AG09309 (cell line): Measurements from ENCODE around the gene URB2.
"Not testable (repeated sequence)": the region's sequence is repeated elsewhere in the genome, so short reads cannot be mapped to it uniquely, and the experiment has no call there.

Experiments used
- DNase-seq: peaks from one replicate; pipeline ENCODE4 v3.0.0-alpha.2; 2010; ENCODE audit warnings: low read depth
- H3K4me3 ChIP-seq: 2 replicates; pipeline ENCODE4 v1.5.1; 2011; ENCODE audit warnings: mild to moderate bottlenecking, low read depth, low read length, moderate library complexity; ENCODE audit not compliant: control insufficient read depth
- CTCF ChIP-seq: IDR thresholded peaks from 2 replicates; pipeline ENCODE4 v1.5.1; 2011; ENCODE audit warnings: mild to moderate bottlenecking, low read depth, low read length, inconsistent platforms; ENCODE audit not compliant: insufficient read depth, control insufficient read depth; ENCODE audit errors: missing control alignments

The URB2 gene

DNA sequence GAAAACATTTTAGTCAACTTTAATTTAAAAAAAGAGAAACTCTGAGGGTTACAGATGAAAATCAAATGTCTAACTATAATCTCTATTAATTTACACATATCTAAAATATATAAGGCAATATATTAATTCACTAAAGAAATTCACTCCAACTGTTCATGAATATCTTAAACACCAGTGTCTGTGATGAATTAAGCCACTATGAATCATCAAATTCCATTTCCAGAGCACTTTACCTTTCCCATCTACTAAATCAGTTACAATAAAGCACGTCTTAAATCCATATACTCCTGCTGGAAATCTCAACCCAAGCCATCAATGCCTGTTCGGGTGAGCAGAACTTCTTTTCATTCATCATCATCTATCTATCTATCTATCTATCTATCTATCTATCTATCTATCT, 4.4 kb upstream of the URB2 start:
- TF ChIP-seq CTCF: no peak
- H3K4me3 ChIP-seq: no peak overlapping the region
- no peak for DNase-seq

DNA sequence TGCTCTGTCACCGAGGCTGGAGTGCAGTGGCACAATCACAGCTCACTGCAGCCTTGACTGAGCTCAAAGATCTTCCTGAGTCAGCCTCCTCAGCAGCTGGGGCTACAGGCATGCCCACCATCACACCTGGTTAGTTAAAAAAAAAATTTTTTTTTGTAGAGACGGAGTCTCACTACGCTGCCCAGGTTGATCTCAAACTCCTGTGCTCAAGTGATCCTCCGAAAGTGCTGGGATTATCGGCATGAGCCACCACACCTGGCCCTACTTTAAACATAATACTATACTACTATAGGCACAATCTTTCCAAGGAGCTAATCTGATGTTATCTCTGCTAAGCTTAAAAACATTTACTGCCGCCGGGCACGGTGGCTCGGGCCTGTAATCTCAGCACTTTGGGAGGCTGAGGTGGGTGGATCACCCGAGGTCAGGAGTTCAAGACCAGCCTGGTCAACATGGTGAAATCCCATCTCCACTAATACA, 3.4 kb upstream of the URB2 start:
- H3K4me3 ChIP-seq, DNase-seq: not testable (repeated sequence)

DNA sequence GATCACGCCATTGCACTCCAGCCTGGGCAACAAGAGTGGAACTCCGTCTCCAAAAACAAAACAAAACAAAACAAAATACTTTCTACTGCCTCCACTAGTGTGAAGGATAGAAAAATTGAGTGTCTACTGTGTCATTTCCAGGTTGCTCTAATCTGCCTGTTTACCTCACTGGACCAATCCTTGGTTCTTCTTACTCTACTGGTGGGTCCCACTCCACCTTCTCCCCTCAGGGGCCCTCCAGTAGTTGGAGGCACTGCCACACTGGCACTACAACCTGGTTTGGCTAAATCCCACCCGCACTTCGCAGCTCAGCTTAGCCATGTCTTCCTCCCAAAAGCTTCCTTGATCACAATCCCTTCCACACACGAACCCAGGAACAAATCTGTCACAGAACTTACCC, 2.8 kb upstream of the URB2 start:
- H3K4me3 ChIP-seq: no peak overlapping the region
- TF ChIP-seq CTCF: no peak
- no peak for DNase-seq

GRCh38 chr1:229623838-229624237, 2.2 kb upstream of the URB2 start:
- DNase-seq: no peak
- H3K4me3 ChIP-seq: no peak overlapping the region
- TF ChIP-seq CTCF: no peak

GRCh38 chr1:229624521-229625070, 1.5 kb upstream of the URB2 start:
- TF ChIP-seq CTCF: no peak
- no peak for DNase-seq
- peak overlapping the region; percentile 66 for H3K4me3 ChIP-seq

DNA sequence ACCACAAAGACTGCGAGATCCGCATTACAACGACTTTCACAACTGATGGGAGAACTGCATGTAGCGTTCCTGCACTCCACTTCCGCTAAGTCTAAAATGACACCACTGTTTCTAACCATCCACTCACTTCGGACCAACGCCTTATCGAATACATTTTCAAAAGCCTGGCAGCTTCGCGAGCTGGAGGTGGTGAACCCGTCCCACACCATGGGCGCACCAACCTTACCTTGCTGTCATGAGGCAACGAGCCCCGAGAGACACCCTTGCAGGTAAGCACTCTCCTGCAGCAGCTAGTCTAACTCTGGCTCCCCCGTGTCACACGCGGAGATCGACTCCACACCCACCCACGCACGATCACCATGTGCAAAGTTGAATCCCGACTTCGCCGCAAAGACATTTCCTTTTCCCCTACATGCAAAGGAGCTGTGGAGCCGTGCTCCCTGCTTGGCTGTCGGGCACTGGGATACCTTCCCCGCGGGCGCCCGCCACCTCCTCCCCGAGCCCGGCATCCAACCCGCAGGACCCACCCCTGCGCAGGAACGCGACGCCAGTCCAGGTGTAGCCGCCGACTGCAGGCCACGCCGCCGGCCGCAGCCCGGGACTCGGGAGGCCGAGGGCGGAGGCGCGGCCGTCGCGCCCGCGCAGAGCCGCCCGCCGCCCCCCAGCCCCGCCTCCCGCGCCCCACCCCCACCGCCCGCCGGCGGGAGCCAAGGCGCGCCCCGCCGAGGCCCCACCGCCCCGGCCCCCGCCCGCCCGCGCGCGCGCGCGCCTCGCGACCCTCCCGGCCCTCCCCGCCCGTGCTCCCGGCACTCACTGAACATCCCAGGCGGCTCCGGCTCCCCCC, 754 bp upstream of the URB2 start:
- no peak for DNase-seq
- H3K4me3 ChIP-seq: peak overlapping the region; percentile 66
- no peak for TF ChIP-seq CTCF

DNA sequence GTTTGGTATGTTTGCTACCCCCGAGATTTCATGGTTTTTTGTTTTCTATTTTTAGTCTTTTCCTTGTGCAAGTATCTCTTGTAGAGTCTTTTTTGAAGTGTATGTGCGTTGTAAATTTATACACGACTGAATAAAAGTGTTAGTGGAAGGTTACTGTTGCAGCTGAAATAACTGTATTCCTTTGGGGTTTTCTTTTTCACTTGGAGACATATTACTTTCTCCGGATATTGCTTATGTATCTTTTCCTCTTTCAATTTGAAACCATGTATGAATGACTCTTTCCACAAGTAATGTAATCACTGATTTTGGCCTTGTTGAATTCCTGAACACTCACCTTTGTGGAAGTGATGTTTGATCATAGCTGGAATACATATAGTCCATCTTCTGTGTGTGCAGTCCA, 956 bp downstream of the URB2 start:
- peak overlapping the region; percentile 94 for H3K4me3 ChIP-seq
- no peak for TF ChIP-seq CTCF
- no peak for DNase-seq
